ENCODE measurements around the gene GGT1.
"Not testable (repeated sequence)": the region's sequence is repeated elsewhere in the genome, so short reads cannot be mapped to it uniquely, and the experiment has no call there.

The GGT1 gene

DNA sequence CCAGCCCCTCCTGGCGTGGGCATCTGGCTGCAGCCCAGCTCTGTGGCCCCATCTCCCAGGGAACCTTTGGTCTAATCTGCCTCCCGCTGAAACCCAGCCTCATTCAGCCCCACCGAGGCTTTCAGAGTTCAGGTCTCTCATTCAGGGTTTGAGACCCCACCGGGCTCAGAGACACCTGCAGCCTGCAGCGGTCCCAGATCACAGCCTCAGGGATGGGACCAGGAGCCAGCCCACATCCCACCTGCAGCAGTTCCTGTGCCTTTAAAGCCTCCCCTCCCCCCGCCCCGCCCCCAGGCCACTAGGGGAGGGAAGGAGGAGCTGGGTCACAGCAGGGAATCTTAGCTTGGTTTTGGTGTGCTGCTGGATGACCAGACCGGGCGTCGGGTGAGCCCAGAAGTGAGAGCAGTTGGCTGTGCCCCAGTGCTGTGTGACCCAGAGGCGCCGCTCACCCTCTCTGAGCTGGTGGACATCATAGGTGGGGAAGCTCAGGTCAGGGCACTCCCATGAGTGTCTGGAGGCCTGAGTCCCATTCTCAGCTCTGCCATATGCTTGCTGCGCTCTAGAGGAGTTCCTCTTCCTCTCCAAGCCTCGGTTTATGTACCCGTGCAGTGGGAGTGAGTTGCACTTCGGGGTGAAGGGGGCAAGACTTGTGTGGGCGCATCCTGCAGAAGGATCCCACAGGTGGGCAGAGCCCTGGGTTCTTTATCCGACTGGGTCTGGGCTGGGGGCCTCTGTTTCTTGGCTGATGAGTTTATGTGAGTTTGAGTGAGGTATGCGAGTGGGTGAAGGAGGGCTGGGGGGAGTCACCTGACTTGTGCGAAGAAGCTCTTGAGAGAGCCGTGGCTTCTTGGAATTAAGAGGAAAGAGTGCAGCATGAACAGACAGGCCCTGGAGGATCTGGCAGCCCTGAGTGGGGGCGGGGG, at the start of gene GGT1:
GGT1 (plus strand) TSS at position 347 of the 923 bp plus-strand sequence. CDS start 7,889 bp downstream, outside the sequence.
- not testable (repeated sequence) for DNase-seq

DNA sequence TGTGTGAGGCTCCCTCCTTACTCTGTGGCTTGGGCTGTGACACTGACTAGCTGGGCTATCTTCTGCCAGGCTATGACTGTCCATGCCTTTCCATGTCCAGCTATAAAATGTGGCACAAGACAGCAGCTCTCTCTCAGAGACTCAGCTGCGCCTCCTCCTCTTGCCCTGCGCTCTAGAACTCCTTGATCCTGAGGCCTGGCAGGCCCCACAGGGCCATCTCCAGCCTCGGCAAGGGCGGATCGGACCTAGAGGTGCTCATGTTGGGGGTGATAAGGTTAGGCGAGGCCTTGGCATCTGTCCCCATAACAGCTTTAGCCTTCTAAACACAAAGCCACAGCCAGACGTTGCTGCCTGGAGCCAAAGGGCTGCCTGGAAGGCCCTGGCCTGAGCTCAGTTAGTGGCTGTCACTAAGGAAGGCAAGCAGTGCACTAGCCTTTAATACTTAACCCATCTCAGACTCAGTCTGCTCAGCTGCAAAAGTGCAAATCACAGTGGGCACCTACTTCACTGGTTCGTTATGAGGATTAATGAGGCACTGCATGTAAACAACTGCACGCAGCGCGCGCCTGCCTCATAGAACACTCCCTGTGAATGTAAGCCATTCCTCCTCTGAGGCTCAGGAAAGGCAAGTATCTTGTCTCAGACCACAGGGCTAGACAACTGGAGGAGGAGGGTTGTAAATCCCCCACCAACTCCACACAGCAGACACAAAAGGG, 49.2 kb upstream of the GGT1 start:
- DNase-seq = no peak

DNA sequence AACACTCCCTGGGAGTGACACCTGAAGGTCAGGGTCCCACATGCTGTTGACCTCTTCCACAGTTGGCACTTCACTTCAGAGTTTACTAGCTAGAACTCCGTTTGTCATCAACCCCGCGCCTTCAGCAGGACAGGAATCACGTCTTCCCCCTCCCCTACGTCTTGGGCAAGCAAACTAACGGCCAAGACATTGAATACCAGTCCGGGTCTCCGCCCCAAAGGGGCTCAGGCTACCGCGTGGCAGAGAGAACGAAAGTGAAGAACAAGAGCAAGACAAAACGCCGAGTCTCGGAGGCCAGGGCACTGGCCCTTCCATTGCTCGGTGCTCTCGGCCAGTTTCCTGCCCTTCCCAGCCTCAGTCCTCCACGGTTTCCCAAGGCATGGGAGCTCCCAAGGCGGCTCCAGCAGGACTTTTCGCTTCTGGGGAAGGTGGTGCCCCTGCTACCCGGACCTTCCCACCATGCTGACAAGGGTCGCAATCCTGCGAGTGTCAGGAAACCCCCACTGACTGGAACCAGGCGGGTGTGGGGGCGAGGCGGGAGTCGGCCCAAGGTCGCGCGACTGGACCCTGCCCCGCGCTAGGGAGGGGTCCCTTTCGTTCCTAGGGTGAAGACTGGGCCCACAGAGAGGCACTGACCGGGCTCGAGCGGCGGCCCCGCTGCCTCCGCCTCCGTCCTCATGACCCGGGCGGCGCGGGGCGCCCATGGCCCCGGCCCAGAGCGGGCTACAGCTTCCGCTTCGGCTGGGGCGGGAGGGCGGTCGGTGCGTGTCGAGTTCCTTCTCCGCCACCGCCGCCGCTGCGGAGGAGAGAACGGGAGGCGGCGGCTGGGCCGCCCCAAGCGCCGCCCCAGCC, 48.5 kb upstream of the GGT1 start, which contains the start of gene GUCD1:
GUCD1 (minus strand) TSS at position 826 of the 852 bp plus-strand sequence; CDS start at position 679, 147 bp downstream.
- no peak for DNase-seq

DNA sequence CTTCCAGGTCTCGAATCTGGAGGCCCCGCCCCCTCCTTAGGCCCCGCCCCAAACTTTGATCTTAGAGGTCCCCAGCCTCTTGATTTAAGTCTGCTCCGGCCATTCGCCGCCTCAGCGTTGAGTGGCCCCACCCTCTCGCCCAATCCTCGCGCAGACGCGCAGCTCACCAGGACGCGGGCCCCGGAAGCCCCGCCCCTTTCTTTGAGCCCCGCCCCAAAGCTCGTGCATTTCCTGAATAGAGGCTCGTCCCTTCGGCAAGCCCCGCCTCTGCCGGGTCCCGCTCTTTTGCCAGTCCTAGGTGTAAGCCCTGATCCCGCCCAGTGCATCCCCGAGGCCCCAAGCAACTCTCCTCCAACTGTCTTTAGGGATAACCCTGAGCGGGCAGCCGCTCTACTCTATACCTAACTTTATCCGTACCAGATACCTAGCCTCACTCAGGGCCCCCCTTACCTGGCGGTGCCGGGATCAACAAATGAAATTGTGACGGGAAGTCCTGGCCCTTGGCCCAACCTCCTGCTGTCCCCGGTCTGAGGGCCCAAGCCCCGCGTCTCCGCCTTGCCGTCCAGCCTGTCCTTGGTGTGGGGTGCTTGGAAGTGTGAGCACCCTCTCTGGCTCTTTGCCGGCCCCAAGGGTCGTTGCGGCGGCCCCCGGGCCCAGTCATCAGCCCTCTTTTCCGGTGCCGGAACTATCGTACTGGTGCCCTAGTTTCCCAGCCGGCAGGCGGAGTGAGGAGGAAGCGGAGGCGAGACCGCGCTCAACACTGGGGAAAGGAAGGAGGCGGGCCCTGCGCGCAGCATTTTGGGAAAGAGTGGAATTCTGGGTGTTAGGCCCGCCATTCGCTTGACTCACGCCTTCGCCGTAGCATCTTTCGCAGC, 47.6 kb upstream of the GGT1 start, which contains the start of gene SNRPD3:
SNRPD3 (plus strand) TSS at position 835 of the 875 bp plus-strand sequence. CDS start 1,676 bp downstream, outside the sequence.
- DNase-seq = peak; percentile 93 to 96

DNA sequence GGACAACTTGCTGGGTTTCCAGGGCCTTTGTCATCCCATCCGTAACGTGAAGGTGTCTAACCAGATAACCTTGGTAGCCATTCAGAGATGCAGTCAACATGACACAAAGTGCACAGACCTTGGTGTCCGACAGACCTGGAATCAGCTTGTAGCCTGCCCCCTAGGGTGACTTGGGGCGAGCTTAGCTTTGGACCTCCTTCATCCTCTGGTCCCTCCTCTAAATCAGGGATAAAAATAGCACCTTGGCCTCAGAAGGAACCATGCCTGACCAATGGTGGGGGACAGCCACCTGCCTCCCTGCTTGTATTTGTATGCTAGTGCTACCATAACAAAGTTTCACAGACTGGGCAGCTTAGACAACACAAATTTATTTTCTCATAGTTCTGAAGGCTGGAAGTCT, 43.5 kb upstream of the GGT1 start:
- DNase-seq = no peak

DNA sequence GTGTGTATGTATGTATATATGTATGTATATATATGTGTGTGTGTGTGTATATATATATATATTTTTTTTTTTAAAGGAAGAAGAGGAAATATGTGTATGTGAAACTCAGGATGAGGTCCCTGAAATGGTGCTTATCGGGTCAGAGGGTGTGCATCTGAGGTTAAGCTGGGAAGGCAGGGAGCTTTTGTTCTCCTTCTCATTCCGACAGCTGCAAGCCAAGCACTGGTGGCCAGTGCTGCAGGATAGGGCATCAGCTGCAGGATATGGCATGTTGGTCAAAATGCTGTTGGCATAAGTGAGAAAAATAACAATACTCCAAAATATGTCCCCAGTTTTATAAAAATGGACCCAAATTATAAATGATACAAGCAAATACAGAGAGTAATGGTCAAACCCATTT, 39.7 kb upstream of the GGT1 start:
- no peak for DNase-seq

DNA sequence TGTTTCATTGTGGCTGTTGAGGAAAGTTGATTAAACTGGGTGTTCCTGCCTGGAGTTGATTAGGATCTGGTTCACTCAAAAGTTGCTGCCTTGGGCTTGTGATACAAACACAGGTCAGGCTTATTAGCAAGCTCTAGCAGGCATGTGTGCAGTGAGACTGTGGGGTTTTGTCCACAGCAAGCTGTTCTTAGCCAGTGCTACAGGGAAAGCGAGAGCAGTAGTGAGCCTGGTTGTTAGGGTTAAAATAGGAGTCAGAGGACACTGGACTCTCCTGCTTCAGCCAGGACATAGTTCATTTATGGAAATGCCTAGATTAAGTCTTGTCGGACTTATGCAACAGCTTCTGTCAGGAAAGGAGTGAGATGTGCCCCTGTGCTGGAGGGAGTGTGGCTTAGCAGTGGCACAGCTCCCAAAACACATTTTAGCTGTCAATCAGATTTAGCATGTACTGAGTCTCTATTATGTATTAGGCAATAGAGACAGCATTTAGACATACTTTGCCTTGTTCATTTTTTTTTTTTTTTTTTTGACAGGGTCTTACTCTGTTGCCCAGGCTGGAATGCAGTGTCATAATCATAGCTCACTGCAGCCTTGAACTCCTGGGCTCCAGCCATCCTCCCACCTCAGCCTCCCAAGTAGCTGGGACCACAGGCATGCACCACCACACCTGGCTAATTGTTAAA, 38.5 kb upstream of the GGT1 start:
- DNase-seq = no peak

DNA sequence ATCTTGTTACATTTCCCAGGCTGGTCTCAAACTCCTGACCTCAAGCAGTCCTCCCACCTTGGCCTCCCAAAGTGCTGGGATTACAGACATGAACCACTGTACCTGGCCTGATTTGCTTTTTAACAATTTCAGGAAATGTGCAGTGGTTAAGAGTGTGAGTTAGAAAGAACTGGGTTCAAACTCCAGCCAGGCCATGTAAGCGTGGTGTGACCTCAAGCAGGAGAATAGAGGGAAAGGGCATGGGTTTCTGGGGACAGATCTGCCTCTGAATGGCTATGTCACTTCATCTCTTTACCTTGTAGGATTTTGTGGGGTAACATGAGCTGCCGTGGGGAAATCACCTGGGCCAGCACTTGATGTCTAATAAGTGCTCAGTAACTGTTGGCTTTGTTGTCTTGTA, 37.9 kb upstream of the GGT1 start:
- DNase-seq = no peak

DNA sequence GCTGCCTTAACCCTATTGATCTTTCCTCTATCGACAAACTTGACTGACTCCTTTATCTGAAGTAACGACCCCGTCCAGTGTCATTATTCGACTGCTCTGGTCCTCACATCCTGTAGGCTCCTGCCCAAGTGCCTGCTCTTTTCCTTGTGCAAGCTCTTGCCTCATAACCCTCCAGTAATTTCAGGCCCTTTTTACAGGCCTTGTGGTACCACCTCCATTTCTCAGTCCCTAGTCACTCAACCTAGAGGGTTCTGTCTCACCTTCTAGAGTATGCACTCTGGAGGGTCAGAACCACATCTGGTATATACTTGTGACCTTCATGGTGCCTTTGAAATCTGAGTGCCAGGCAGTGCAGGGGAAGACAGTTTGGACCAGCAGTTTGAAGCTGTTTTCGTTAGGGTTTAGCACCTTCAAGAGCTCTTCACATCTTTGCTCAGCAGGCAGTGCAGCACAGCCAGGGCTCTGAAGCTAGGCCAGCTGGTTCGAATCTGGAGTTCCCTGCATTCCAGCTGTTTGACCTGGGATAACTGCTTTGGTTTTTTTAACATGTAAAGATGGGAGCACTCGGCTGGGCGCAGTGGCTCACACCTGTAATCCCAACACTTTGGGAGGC, 36.0 kb upstream of the GGT1 start:
- DNase-seq = no peak

DNA sequence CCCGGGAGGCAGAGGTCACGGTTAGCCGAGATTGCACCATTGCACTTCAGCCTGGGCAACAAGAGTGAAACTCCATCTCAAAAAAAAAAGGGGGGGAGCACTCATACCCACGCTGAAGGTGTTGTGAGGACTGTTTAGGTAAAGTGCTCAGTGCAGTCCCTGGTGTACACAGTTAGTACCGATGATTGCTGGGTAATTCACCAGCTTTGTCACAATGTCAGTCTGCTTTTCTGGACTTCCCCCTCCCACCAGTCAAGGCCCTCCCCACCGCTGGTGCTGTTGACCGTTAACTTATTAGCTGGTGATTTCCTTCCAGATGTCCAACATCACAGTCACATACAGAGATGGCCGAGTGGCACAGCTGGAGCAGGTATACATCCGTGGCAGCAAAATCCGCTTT, 35.3 kb upstream of the GGT1 start:
- no peak for DNase-seq

DNA sequence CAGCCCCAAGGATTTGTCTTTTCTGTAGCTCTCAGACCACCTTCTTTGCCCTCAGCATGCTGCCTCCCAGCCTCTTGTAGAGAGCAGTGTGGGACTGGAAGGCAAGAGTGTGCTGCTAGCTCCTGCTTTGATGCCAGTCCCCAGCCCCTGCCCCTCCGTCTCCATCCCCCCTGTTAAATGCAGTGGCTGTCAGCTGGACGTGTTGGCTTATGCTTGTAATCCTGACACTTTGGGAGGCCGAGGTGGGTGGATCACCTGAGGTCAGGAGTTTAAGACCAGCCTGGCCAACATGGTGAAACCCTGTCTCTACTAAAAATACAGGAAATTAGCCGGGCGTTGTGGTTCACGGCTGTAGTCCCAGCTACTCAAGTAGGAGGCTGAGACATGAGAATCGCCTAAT, 31.7 kb upstream of the GGT1 start:
- no peak for DNase-seq

DNA sequence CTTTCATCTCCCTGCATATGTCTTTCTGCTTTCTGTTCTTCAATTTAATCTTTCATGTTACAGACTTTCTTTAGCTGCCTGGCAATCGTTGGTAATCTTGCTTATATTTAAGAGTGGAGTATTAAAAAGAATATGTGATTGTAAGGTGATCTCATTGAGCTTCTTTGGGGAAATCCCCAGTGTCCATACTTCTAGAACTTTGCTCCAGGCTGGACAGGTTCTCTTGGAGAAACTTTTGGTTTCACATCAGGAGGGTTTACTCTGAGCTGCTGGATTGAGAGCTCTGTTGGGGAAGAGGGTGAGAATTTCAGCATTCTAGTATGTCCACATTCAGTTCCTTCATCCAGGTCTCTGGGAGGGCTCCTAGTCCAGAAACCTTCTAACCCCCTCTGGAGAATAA, 26.2 kb upstream of the GGT1 start:
- DNase-seq = no peak

DNA sequence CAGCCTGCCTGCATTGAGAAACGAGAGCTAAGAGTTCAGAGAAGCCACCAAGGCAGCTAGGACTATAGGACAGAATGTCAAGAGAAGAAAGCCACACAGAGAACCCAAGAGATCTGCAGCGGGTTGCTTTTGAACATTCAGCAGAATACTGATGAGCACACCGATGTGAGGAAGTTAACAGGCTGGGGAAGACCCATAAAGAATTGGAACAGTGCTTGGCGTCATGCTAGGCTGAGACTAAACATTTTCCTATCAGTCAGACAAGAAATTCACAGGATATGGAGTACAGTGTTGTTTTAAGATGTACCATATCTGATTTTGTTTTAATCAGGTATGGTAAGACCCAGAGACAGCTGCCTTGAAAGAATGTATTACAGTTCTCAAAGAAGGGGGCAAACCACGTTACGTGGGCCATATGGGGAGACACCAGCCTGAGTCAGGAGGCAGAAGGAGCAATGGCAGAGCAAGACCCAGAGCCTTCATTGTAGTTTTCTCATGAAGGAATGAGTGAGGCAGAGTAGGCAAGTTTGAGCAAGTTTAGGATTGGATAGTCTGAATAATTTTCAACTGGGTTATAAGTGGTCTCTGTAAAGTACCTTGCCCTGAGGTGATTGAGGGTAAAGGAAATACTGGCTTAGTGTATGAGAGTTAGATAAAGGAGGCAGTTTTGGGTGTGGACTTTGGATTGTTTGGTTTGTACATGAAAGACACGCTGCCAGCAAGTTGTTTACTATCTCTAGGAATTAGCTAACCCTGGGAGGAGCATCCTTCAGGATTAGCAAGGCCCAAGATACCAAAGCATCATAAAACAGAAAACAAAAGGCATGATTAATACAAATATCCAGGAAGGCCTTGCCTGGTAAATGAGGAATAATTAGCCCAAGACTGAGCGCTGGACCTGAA, 24.4 kb upstream of the GGT1 start:
- no peak for DNase-seq

DNA sequence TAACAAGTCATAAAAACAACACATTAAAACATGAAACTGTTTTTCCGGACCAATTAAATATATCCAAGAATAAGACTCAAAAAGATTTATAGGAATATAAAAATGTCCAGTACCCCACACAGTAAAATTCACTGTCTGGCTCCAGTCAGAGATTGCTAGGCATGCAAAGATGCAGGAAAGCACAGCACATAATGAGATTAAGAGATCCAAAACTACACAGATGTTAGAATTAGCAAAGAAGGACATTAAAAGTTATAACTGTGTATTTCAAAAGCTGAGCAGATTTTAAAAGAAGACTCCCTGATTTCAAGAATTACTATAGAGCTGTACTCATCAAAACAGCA, 23.8 kb upstream of the GGT1 start:
- no peak for DNase-seq

DNA sequence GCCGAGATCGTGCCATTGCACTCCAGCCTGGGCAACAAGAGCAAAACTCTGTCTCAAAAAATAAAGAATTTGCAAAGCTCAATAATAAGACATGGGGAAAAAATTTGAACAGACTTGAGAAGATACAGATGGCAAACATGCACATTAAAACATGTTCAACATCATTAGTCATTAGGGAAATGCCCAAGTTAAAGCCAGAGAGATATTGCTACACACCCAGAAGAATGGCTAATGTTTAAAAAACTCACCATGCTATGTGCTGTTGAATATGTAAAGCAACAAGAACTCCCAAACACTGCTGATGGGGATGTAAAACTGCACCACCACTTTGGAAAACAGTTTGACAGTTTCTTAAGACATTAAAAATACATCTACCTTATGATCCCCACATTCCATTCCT, 22.7 kb upstream of the GGT1 start:
- no peak for DNase-seq

DNA sequence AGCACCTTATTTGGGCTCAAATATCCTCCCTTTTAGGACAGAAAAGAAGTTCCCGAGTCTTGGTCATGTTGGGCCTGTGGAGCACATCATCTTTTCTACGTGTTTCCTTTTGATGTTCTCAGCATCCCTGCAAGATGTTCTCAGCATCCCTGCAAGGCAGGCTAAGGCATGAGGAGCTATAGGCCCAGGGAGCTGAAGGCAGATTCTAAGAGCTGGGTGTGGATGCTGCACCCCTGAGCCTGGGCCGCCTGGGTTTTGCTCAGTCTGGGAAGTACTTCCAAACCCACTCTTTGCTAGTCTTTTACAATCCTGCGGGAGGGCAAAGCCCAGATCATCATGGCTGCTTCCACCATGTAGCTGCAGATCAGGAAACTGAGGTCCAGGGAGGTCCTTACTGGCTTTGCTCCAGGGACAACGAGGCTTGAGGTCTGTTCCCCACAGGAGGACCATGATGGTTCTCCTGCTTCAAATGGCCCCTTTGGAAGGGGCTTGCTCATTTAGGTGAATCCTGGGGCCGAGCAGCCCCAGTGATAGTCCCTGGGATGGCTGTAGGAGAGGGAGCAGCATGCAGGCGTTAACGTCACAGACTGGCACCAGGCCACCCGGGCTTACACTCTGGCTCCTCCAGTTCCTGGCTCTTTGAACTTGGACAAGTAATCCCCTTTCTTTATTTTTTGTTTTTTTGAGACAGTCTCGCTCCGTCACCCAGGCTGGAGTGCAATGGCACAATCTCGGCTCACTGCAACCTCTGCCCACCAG, 20.8 kb upstream of the GGT1 start:
- DNase-seq = no peak

DNA sequence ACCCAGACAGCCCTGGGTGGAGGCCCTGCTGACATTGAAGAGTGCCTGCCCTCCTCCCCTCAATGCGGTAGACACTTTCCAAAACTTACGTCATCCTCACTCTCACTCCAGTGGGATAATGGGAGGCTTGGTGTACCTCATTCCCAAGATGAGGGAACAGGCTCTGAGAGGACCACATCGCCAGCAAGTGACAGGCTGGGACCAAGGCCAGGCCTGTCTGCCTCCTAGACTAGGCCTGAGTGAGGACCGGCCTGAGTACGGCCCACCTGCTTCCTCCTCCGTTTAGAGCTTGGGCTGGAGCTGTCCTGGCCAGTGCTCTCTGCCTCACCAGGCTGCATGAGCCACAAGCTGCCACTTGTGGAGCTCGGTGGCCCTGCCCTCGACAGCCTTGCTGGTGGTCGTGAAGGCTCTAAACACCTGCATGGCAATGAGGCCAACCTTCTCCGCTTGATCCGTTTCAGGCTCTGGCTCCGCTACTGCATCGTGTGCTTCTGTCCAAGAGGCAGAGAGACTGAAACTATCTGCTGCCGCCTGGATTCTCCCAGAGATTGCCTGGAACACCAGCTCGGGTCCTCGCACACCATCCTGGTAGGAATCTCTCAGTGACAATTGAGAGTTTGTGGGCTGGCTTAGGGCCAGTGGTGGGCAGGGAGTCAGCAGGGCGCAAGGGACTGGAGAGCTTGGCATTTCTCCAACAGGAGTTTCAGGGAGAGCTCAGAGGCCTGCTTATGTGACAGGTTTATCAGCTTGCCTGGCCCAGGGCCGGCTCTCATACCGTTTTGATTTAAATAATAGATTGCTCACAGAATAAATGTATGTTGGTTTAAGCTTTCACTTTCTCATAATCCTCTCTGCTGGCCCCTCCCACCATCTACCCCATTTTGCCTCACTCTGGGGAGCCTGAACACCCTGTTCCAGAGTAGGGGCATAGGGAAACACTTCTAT, 19.5 kb upstream of the GGT1 start:
- peak; percentile 55 to 63 for DNase-seq

Measured in SHP77 (cell line).